NCI-H1092 (cell line): ENCODE data around the gene CARD9.
"Not testable (repeated sequence)": the region's sequence is repeated elsewhere in the genome, so short reads cannot be mapped to it uniquely, and the experiment has no call there.

ENCODE experiments used
- DNase-seq: peaks from one replicate; lab custom pipeline; 2025; lab: John Stamatoyannopoulos, UW

CARD9 gene

GRCh38 chr9:136363949-136364748 is 9.3 kb downstream of the CARD9 start:
- DNase-seq = no peak

GRCh38 chr9:136363106-136363948 is 10.1 kb downstream of the CARD9 start, which contains the start of gene DNLZ:
DNLZ (minus strand) TSS chr9:136363744; CDS start chr9:136363714, 30 bp downstream.
- DNase-seq = peak; percentile 76

GRCh38 chr9:136362450-136362784 is 11.1 kb downstream of the CARD9 start:
- DNase-seq = no peak

GRCh38 chr9:136361754-136362449 is 11.6 kb downstream of the CARD9 start:
- no peak for DNase-seq

- DNase-seq = no peak
Measured at GRCh38 chr9:136361047-136361753, 12.3 kb downstream of the CARD9 start.

- DNase-seq = no peak
Measured at GRCh38 chr9:136359774-136360718, 13.4 kb downstream of the CARD9 start.

GRCh38 chr9:136358888-136359287 is 14.6 kb downstream of the CARD9 start:
- no peak for DNase-seq

GRCh38 chr9:136358016-136358415 is 15.5 kb downstream of the CARD9 start:
- no peak for DNase-seq

GRCh38 chr9:136357202-136357725 is 16.2 kb downstream of the CARD9 start:
- DNase-seq = no peak

- no peak for DNase-seq
Measured at GRCh38 chr9:136355616-136356557, 17.6 kb downstream of the CARD9 start.

- no peak for DNase-seq
Measured at GRCh38 chr9:136354592-136355085, 18.8 kb downstream of the CARD9 start.

- no peak for DNase-seq
Measured at GRCh38 chr9:136353757-136354488, 19.5 kb downstream of the CARD9 start.

GRCh38 chr9:136353088-136353487 is 20.4 kb downstream of the CARD9 start:
- DNase-seq = no peak

GRCh38 chr9:136352682-136353081 is 20.8 kb downstream of the CARD9 start:
- no peak for DNase-seq

- DNase-seq = not testable (repeated sequence)
Measured at GRCh38 chr9:136351868-136352267, 21.6 kb downstream of the CARD9 start.

- DNase-seq = no peak
Measured at GRCh38 chr9:136351252-136351800, 22.1 kb downstream of the CARD9 start.

GRCh38 chr9:136349546-136349945 is 23.9 kb downstream of the CARD9 start:
- DNase-seq = no peak

GRCh38 chr9:136348691-136349090 is 24.8 kb downstream of the CARD9 start:
- DNase-seq = no peak
